DND-41 (cell line): ENCODE results near the gene AP2A2.

Source experiments
- ATAC-seq: fragments of 200-7000 bp; cut with Tn5 transposase; 3 replicates; pipeline ENCODE4 v1.9.1; 2021; ENCODE audit warnings: low read depth; ENCODE audit not compliant: insufficient read depth
- DNase-seq: peaks from one replicate; pipeline ENCODE4 v3.0.0-alpha.2; 2020
- H2AFZ ChIP-seq: 2 replicates; pipeline ENCODE4 v1.6.0; 2012; ENCODE audit warnings: low read depth, low read length
- H3K27ac ChIP-seq: 2 replicates; pipeline ENCODE4 v1.5.1; 2012; ENCODE audit warnings: low read length, inconsistent platforms
- H3K27me3 ChIP-seq: fragments of 200-600 bp; sonication (generic); 2 replicates; pipeline ENCODE4 v1.6.0; 2012; ENCODE audit warnings: low read length, mild to moderate bottlenecking, inconsistent platforms; ENCODE audit not compliant: insufficient read depth, poor library complexity
- H3K36me3 ChIP-seq: 2 replicates; pipeline ENCODE4 v1.5.1; 2012; ENCODE audit warnings: low read length, inconsistent platforms; ENCODE audit not compliant: insufficient read depth
- H3K4me1 ChIP-seq: 2 replicates; pipeline ENCODE4 v1.5.1; 2012; ENCODE audit warnings: mild to moderate bottlenecking, low read length; ENCODE audit not compliant: insufficient read depth
- H3K4me2 ChIP-seq: 2 replicates; pipeline ENCODE4 v1.6.0; 2012; ENCODE audit warnings: mild to moderate bottlenecking, moderate library complexity, low read length, inconsistent platforms; ENCODE audit not compliant: insufficient read depth
- H3K4me3 ChIP-seq, 2 experiments: fragments of 200-600 bp in 1 of 2; shearing (Covaris generic) in 1 of 2; 2 replicates each; pipeline ENCODE4 v1.5.1; 2012 to 2016; ENCODE audit warnings: inconsistent platforms in 2 of 2, low read length in 2 of 2, mild to moderate bottlenecking in 2 of 2, low read depth in 1 of 2, moderate library complexity in 1 of 2
- H3K79me2 ChIP-seq: 2 replicates; pipeline ENCODE4 v1.6.0; 2012; ENCODE audit warnings: low read length, inconsistent platforms; ENCODE audit not compliant: insufficient read depth
- H3K9ac ChIP-seq: 2 replicates; pipeline ENCODE4 v1.6.0; 2012; ENCODE audit warnings: low read depth, mild to moderate bottlenecking, inconsistent platforms, low read length, moderate library complexity
- H3K9me3 ChIP-seq: 2 replicates; pipeline ENCODE4 v1.5.1; 2012; ENCODE audit warnings: low read length, moderate library complexity, mild to moderate bottlenecking, inconsistent platforms; ENCODE audit not compliant: insufficient read depth, severe bottlenecking
- H4K20me1 ChIP-seq: 2 replicates; pipeline ENCODE4 v1.6.0; 2012; ENCODE audit warnings: low read length; ENCODE audit not compliant: insufficient read depth
- CTCF ChIP-seq: IDR thresholded peaks from 2 replicates; pipeline ENCODE4 v1.5.1; 2012; ENCODE audit warnings: borderline replicate concordance, low read length, moderate library complexity, mild to moderate bottlenecking; ENCODE audit not compliant: poor library complexity, severe bottlenecking; ENCODE audit errors: extremely low read depth
- EZH2 ChIP-seq: IDR thresholded peaks from 3 replicates; pipeline ENCODE4 v1.6.1; 2012; ENCODE audit warnings: borderline replicate concordance, low read depth, mild to moderate bottlenecking, moderate library complexity, low read length, inconsistent platforms; ENCODE audit not compliant: severe bottlenecking

Gene AP2A2

GRCh38 chr11:986952-987305 lies 61.3 kb downstream of the AP2A2 start:
- Histone ChIP-seq H3K27me3 (no peaks in the 10 kb centered on the region), H3K9ac (no peak overlapping the region), H3K79me2 (no peaks in the 10 kb centered on the region), H3K4me3 (no peak overlapping the region), H2AFZ (no peak overlapping the region), H3K9me3 (no peaks in the 10 kb centered on the region), H4K20me1 (peaks cover 11% of the 10 kb centered on the region), H3K27ac (no peak overlapping the region), H3K4me2 (no peak overlapping the region), H3K36me3 (peaks cover 80% of the 10 kb centered on the region), H3K4me1 (no peaks in the 10 kb centered on the region)
- ATAC-seq, result no peak
- DNase-seq, result no peak
- TF ChIP-seq EZH2 (no peak), CTCF (no peak)

DNA sequence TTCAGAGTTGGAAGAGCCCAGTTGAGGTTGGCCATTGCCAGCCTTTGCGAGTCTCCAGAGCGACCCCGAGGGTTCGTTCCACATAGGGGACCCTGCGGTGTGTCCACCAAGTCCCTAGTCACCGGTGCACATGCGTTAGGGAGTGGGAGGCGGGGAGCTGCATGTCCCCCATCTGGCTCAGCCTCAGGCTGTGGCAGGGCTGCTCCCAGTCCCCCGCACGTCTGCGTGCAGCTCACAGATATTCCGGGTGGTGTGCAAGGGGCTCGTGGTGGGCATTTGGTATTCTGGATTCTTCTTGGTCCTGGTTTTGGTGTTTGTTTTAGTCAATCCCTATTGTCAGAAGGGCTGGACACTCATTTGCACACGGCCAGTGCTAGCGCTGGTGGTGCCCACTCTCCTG lies 62.0 kb downstream of the AP2A2 start:
- Histone ChIP-seq H3K4me2 (no peak overlapping the region), H3K9ac (no peak overlapping the region), H4K20me1 (peaks cover 11% of the 10 kb centered on the region), H3K27me3 (no peaks in the 10 kb centered on the region), H3K4me1 (no peaks in the 10 kb centered on the region), H3K27ac (no peak overlapping the region), H3K79me2 (no peaks in the 10 kb centered on the region), H2AFZ (no peak overlapping the region), H3K9me3 (no peaks in the 10 kb centered on the region), H3K36me3 (peaks cover 81% of the 10 kb centered on the region), H3K4me3 (no peak overlapping the region)
- ATAC-seq (no peak), DNase-seq (no peak)
- TF ChIP-seq CTCF (no peak), EZH2 (no peak)

DNA sequence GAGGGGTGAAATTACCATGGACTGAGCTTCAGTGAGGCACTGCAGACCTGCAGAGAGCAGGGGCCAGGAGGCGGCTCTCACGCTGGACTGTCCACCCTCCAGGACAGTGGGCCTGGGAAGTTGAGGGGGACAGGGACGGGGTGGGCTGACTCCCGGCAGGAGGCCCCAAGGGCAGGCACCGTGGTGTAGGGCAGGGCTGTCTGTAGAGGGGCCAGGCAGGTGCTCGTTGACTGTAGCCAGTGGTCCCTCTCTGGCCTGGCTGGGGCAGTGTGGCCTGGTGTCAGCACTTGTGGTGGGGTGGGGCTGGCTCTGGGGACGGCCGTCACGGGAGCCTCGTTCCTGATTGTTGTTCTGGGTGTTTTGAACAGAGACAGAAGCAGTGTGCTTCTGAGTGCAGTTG lies 64.4 kb downstream of the AP2A2 start:
- Histone ChIP-seq H3K36me3 (peaks cover 87% of the 10 kb centered on the region), H3K27ac (no peak overlapping the region), H3K79me2 (no peaks in the 10 kb centered on the region), H2AFZ (no peak overlapping the region), H3K9ac (no peak overlapping the region), H4K20me1 (peaks cover 11% of the 10 kb centered on the region), H3K4me3 (no peak overlapping the region), H3K4me1 (no peaks in the 10 kb centered on the region), H3K4me2 (no peak overlapping the region), H3K9me3 (no peaks in the 10 kb centered on the region), H3K27me3 (no peaks in the 10 kb centered on the region)
- ATAC-seq (no peak), DNase-seq (no peak)
- TF ChIP-seq CTCF (no peak), EZH2 (no peak)

GRCh38 chr11:991034-991433 lies 65.4 kb downstream of the AP2A2 start:
- no peak overlapping the region for H3K4me2 ChIP-seq
- no peak overlapping the region for H2AFZ ChIP-seq
- DNase-seq, result no peak
- no peaks in the 10 kb centered on the region for H3K4me1 ChIP-seq
- H3K36me3 ChIP-seq, result peaks cover 85% of the 10 kb centered on the region
- no peaks in the 10 kb centered on the region for H3K27me3 ChIP-seq
- no peak for ATAC-seq
- no peak overlapping the region for H3K27ac ChIP-seq
- H3K9me3 ChIP-seq, result no peaks in the 10 kb centered on the region
- no peak for TF ChIP-seq CTCF
- TF ChIP-seq EZH2, result no peak
- peaks cover 17% of the 10 kb centered on the region for H4K20me1 ChIP-seq
- no peak overlapping the region for H3K4me3 ChIP-seq
- no peak overlapping the region for H3K9ac ChIP-seq
- no peaks in the 10 kb centered on the region for H3K79me2 ChIP-seq
